GM12878 (cell line): Measurements from ENCODE around the gene AGRN. TPM values are rescaled to one million over a fixed set of nuclear protein-coding genes. Genes with fewer than 3 reads are reported as not detected.

Source experiments
- ATAC-seq: fragments of 200-7000 bp; cut with Tn5 transposase; 3 replicates; pipeline ENCODE4 v1.9.1; 2020; ENCODE audit warnings: mild to moderate bottlenecking, moderate library complexity
- BruUV-seq: library from RNA; stranded (reverse); fragments of 400-500 nt; replicated peaks from 2 replicates; lab custom pipeline; 2021; lab: Mats Ljungman, UMichigan
- CTCF ChIA-PET: fragments of 300-600 bp; sonication (Branson Sonifier 250); formaldehyde crosslinking; extraction: SDS; loops from one replicate; lab custom pipeline; 2021; ENCODE audit warnings: inconsistent platforms; lab: Yijun Ruan, JAX
- POLR2A ChIA-PET: fragments of 350-600 bp; formaldehyde crosslinking; extraction: SDS; loops from one replicate; lab custom pipeline; 2021; ENCODE audit warnings: inconsistent platforms; lab: Charles Lee
- RAD21 ChIA-PET: fragments of 300-600 bp; sonication (Branson Sonifier 250); formaldehyde crosslinking; loops from one replicate; lab custom pipeline; 2023; ENCODE audit warnings: antibody characterized with exemption; ENCODE audit not compliant: unreplicated experiment; lab: Charles Lee
- SMC1A ChIA-PET: fragments of 300-600 bp; sonication (Branson Sonifier 250); formaldehyde crosslinking; loops from one replicate; lab custom pipeline; 2023; ENCODE audit not compliant: unreplicated experiment, uncharacterized antibody; lab: Charles Lee
- DNase-seq: peaks from one replicate; pipeline ENCODE4 v3.0.0-alpha.2; 2011; ENCODE audit warnings: low read depth, low spot score
- FAIRE-seq: peaks from 3 replicates; lab custom pipeline; 2011; peaks lifted over from hg19 to GRCh38; lab: Jason Lieb, UNC
- H2AFZ ChIP-seq: 2 replicates; pipeline ENCODE4 v1.6.0; 2011; ENCODE audit warnings: low read depth, low read length, control low read depth; ENCODE audit not compliant: control insufficient read depth
- H3K27ac ChIP-seq: 2 replicates; pipeline ENCODE4 v1.5.1; 2011; ENCODE audit warnings: control low read depth; ENCODE audit not compliant: control insufficient read depth, insufficient read depth
- H3K27me3 ChIP-seq, 2 experiments: replicated peaks in 1 of 2; 2 replicates each; pipeline versions ENCODE4 v1.6.0 to v1.6.1; 2011; ENCODE audit warnings: low read length in 1 of 2; ENCODE audit not compliant: control insufficient read depth in 2 of 2, insufficient read depth in 2 of 2
- H3K36me3 ChIP-seq, 2 experiments: 2 replicates each; pipeline ENCODE4 v1.5.1; 2011; ENCODE audit warnings: low read length in 1 of 2; ENCODE audit not compliant: control insufficient read depth in 2 of 2, insufficient read depth in 2 of 2
- H3K4me1 ChIP-seq: 2 replicates; pipeline ENCODE4 v1.6.1; 2011; ENCODE audit warnings: mild to moderate bottlenecking, low read length, moderate library complexity, mixed read lengths; ENCODE audit not compliant: control insufficient read depth, insufficient read depth
- H3K4me2 ChIP-seq: 2 replicates; pipeline ENCODE4 v1.6.0; 2011; ENCODE audit warnings: control low read depth; ENCODE audit not compliant: control insufficient read depth, insufficient read depth
- H3K4me3 ChIP-seq: fragments of 200-600 bp; sonication (generic); 2 replicates; pipeline ENCODE4 v1.5.1; 2016
- H3K79me2 ChIP-seq: 2 replicates; pipeline ENCODE4 v1.6.0; 2011; ENCODE audit warnings: low read length; ENCODE audit not compliant: control insufficient read depth, insufficient read depth
- H3K9ac ChIP-seq: 2 replicates; pipeline ENCODE4 v1.8.0; 2011; ENCODE audit warnings: low read length, control low read depth, mixed read lengths; ENCODE audit not compliant: control insufficient read depth, insufficient read depth
- H3K9me3 ChIP-seq: replicated peaks from 3 replicates; pipeline ENCODE4 v1.5.1; 2011; ENCODE audit warnings: mild to moderate bottlenecking, low read length; ENCODE audit not compliant: control insufficient read depth, insufficient read depth
- H4K20me1 ChIP-seq: 2 replicates; pipeline ENCODE4 v1.6.0; 2011; ENCODE audit not compliant: control insufficient read depth, insufficient read depth
- BACH1 ChIP-seq: fragments of 450-650 bp; IDR thresholded peaks from 2 replicates; pipeline ENCODE4 v1.6.1; 2017; ENCODE audit warnings: mild to moderate bottlenecking, borderline replicate concordance
- CEBPB ChIP-seq, 2 experiments: fragments of 150-350 bp in 1 of 2; IDR thresholded peaks; 2 replicates each; pipeline ENCODE4 v1.6.1; 2012 to 2014; ENCODE audit warnings: low read depth in 2 of 2, low read length in 2 of 2, borderline replicate concordance in 1 of 2, inconsistent platforms in 1 of 2
- GATAD2B ChIP-seq: fragments of 450-650 bp; conservative IDR thresholded peaks from 2 replicates; pipeline ENCODE4 v1.6.1; 2017; ENCODE audit warnings: low read depth, mild to moderate bottlenecking, moderate library complexity
- HDAC6 ChIP-seq: fragments of 200-600 bp; sonication (generic); IDR thresholded peaks from one replicate; pipeline ENCODE4 v1.8.0; 2017; ENCODE audit warnings: antibody characterized with exemption; ENCODE audit not compliant: unreplicated experiment
- HDGF ChIP-seq: fragments of 450-650 bp; IDR thresholded peaks from 2 replicates; pipeline ENCODE4 v1.6.1; 2016; ENCODE audit warnings: antibody characterized with exemption
- JUNB ChIP-seq: IDR thresholded peaks from 2 replicates; pipeline ENCODE4 v1.6.1; 2016; ENCODE audit warnings: antibody characterized with exemption, mild to moderate bottlenecking
- KDM1A ChIP-seq: fragments of 200-600 bp; sonication (generic); IDR thresholded peaks from 2 replicates; pipeline ENCODE4 v1.6.1; 2016; ENCODE audit warnings: borderline replicate concordance
- MYC ChIP-seq: IDR thresholded peaks from 2 replicates; pipeline ENCODE4 v1.6.1; 2011; ENCODE audit warnings: mild to moderate bottlenecking, low read length, moderate library complexity, inconsistent platforms; ENCODE audit not compliant: insufficient read depth, insufficient replicate concordance, insufficient read length, severe bottlenecking
- NR2C2 ChIP-seq: IDR thresholded peaks from 2 replicates; pipeline ENCODE4 v1.6.1; 2011; ENCODE audit warnings: borderline replicate concordance, low read depth; ENCODE audit not compliant: control insufficient read depth, insufficient read length
- PAX8 ChIP-seq: fragments of 450-650 bp; IDR thresholded peaks from 2 replicates; pipeline ENCODE4 v1.6.1; 2017; ENCODE audit warnings: mild to moderate bottlenecking, moderate library complexity
- PBX3 ChIP-seq: IDR thresholded peaks from 2 replicates; pipeline ENCODE4 v1.6.1; 2011; ENCODE audit warnings: mild to moderate bottlenecking, low read depth, low read length, moderate library complexity; ENCODE audit not compliant: insufficient replicate concordance
- RB1 ChIP-seq: fragments of 450-650 bp; formaldehyde crosslinking; IDR thresholded peaks from 2 replicates; pipeline ENCODE4 v1.6.1; 2017; ENCODE audit warnings: mild to moderate bottlenecking, borderline replicate concordance
- RCOR1 ChIP-seq: conservative IDR thresholded peaks from 2 replicates; pipeline ENCODE4 v1.6.1; 2012; ENCODE audit warnings: low read depth, low read length, improper control_type of control experiment
- YY1 ChIP-seq: IDR thresholded peaks from 2 replicates; pipeline ENCODE4 v1.6.1; 2011; ENCODE audit warnings: low read depth, mild to moderate bottlenecking, low read length
- WGBS: methylation state at CpG from one replicate; pipeline ENCODE4 v1.1.6; 2016; ENCODE audit warnings: low lambda C conversion rate; ENCODE audit not compliant: insufficient replicate concordance, insufficient coverage; ENCODE audit errors: missing lambda C conversion rate; 5-methylcytosine and 5-hydroxymethylcytosine counted together
- in situ Hi-C: fragments of 300-500 bp; cut with MboI; formaldehyde crosslinking; loops from 9 replicates; pipeline ENCODE4 v1.14.3; 2018; ENCODE audit warnings: mixed read lengths
- intact Hi-C: fragments of 100-400 bp; cut with micrococcal nuclease; formaldehyde crosslinking; loops from one replicate; pipeline ENCODE4 v1.14.2; 2022; ENCODE audit not compliant: unreplicated experiment
- polyA plus RNA-seq, 11 experiments: library from polyadenylated mRNA; depleted of rRNA in 4 of 11; unstranded in 6 of 11; stranded (reverse) in 5 of 11; fragments of >200 nt; fragmentation: Nextera tagmentation in 4 of 11; fragmentation: Illumina TruSeq in 1 of 11; extraction: Ambion mirVana in 4 of 11; extraction: Trizol in 1 of 11; gene quantifications; 1 replicate in 1 of 11; 2 replicates in 10 of 11; pipeline versions ENCODE4 v1.2.1 to v1.2.3, GENCODE V29; 2011 to 2016; ENCODE audit warnings: inconsistent platforms in 2 of 11, missing spikeins in 2 of 11, low read depth in 1 of 11
- total RNA-seq, 4 experiments: library from RNA; depleted of rRNA in 3 of 4; stranded (reverse); fragments of >200 nt in 3 of 4; fragmentation: Illumina TruSeq in 1 of 4; extraction: Trizol in 1 of 4; gene quantifications; 2 replicates each; pipeline versions ENCODE4 v1.2.1 to v1.2.3, GENCODE V29; 2013 to 2021

The AGRN gene
- total and polyA plus RNA-seq, 10 of the 15 experiments (the other 5 are each of a cell fraction or from before 2014, with no cell fraction given) = 0.02 to 41.8 (median 4.1) TPM

GRCh38 chr1:1046767-1047166, 26.8 kb downstream of the AGRN start:
- no peaks in the 10 kb centered on the region for H3K9me3 ChIP-seq
- CTCF ChIA-PET = no interaction called here
- H3K4me3 ChIP-seq = no peak overlapping the region
- POLR2A ChIA-PET = no interaction called here
- no peak overlapping the region for H3K27ac ChIP-seq
- TF ChIP-seq JUNB = no peak
- TF ChIP-seq YY1 = no peak
- no peak for TF ChIP-seq HDAC6
- no peak for TF ChIP-seq HDGF
- no peak for TF ChIP-seq RB1
- TF ChIP-seq PBX3 = no peak
- no peak for TF ChIP-seq CEBPB (IDR thresholded peaks at IDR 0.05; ENCODE audit: borderline replicate concordance in 1 of 2, low read depth in 2 of 2, low read length in 2 of 2)
- TF ChIP-seq KDM1A = no peak
- no peak for TF ChIP-seq PAX8
- no peak for TF ChIP-seq MYC
- TF ChIP-seq RCOR1 = no peak
- no peak for TF ChIP-seq GATAD2B
- no peak for TF ChIP-seq BACH1
- no peak for TF ChIP-seq NR2C2
- no peaks in the 10 kb centered on the region for H3K27me3 ChIP-seq
- intact Hi-C loops = no loop called here
- no peaks in the 10 kb centered on the region for H4K20me1 ChIP-seq
- no peak for DNase-seq
- H2AFZ ChIP-seq = no peak overlapping the region
- H3K79me2 ChIP-seq = no peaks in the 10 kb centered on the region
- ATAC-seq = no peak
- RAD21 ChIA-PET = no interaction called here
- in situ Hi-C loops = no loop called here
- SMC1A ChIA-PET = no interaction called here
- WGBS = 87% methylated on average over 25 of the region's 26 CpGs
- FAIRE-seq = no peak
- H3K36me3 ChIP-seq = peaks cover 3 to 23% of the 10 kb centered on the region in 2 experiments; a peak in 3 of 4 replicates
- no peak overlapping the region for H3K4me2 ChIP-seq
- peaks cover 5% of the 10 kb centered on the region; the same call in 1 of the 2 replicates for H3K4me1 ChIP-seq
- BruUV-seq = no TSS peak
- no peak overlapping the region for H3K9ac ChIP-seq
